ENCODE measurements around the gene VPREB3. TPM values are rescaled to one million over a fixed set of nuclear protein-coding genes. Genes with fewer than 3 reads are reported as not detected.

Gene VPREB3
- polyA plus RNA-seq, 1 of the 3 experiments (the other 2 are of a cell fraction) = not detected

DNA sequence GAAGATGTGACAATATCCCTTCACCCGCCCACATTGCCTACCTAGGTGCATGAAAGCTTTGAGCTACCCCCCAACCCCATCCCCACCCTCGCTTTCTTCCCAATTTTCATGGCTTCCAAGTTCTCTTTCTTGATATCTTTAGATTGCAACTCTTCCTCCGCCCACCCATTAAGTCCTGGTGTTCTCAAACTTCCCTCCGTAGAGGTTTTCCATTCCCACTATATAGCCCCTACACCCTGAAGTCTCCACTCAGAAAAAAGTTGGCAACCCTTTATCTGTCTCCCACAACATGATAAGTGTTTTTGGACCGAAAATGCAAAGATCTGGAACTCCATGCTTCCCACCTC is 3.9 kb downstream of the VPREB3 start:
- H2AFZ ChIP-seq (ENCODE audit: low read depth) = peak overlapping the region; percentile 93
- no peaks in the 10 kb centered on the region for H3K9me2 ChIP-seq
- peak overlapping the region; percentile 5 to 40; a peak in 1 of 4 replicates for H3K27ac ChIP-seq (ENCODE audit: low read depth in 2 of 2, low read length in 1 of 2)
- H3K79me2 ChIP-seq (ENCODE audit: insufficient read depth) = peaks cover 34% of the 10 kb centered on the region
- no peaks in the 10 kb centered on the region for H4K20me1 ChIP-seq (ENCODE audit: insufficient read depth)
- H3K27me3 ChIP-seq (ENCODE audit: insufficient read depth) = no peaks in the 10 kb centered on the region
- H3F3A ChIP-seq (replicated peaks; ENCODE audit: insufficient read depth) = no peaks in the 10 kb centered on the region
- TF ChIP-seq YY1 (IDR thresholded peaks at IDR 0.05; ENCODE audit: low read depth) (no peak), RAD21 (IDR thresholded peaks at IDR 0.05; ENCODE audit: low read length) (no peak), RCOR1 (IDR thresholded peaks at IDR 0.05; ENCODE audit: low read length) (no peak), NFIC (IDR thresholded peaks at IDR 0.05; ENCODE audit: borderline replicate concordance) (no peak), MXI1 (IDR thresholded peaks at IDR 0.05; ENCODE audit: low read depth, low read length) (no peak), TEAD4 (IDR thresholded peaks at IDR 0.05; ENCODE audit: borderline replicate concordance, insufficient read depth) (no peak), ELF1 (IDR thresholded peaks at IDR 0.05) (no peak)
- TF ChIP-seq, protein P1, sequence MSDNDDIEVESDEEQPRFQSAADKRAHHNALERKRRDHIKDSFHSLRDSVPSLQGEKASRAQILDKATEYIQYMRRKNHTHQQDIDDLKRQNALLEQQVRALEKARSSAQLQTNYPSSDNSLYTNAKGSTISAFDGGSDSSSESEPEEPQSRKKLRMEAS (IDR thresholded peaks at IDR 0.05; ENCODE audit: low read depth) = no peak
- TF ChIP-seq, protein P2, sequence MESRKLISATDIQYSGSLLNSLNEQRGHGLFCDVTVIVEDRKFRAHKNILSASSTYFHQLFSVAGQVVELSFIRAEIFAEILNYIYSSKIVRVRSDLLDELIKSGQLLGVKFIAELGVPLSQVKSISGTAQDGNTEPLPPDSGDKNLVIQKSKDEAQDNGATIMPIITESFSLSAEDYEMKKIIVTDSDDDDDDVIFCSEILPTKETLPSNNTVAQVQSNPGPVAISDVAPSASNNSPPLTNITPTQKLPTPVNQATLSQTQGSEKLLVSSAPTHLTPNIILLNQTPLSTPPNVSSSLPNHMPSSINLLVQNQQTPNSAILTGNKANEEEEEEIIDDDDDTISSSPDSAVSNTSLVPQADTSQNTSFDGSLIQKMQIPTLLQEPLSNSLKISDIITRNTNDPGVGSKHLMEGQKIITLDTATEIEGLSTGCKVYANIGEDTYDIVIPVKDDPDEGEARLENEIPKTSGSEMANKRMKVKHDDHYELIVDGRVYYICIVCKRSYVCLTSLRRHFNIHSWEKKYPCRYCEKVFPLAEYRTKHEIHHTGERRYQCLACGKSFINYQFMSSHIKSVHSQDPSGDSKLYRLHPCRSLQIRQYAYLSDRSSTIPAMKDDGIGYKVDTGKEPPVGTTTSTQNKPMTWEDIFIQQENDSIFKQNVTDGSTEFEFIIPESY (IDR thresholded peaks at IDR 0.05; ENCODE audit: borderline replicate concordance, low read depth) = no peak
- TF ChIP-seq, protein P3, sequence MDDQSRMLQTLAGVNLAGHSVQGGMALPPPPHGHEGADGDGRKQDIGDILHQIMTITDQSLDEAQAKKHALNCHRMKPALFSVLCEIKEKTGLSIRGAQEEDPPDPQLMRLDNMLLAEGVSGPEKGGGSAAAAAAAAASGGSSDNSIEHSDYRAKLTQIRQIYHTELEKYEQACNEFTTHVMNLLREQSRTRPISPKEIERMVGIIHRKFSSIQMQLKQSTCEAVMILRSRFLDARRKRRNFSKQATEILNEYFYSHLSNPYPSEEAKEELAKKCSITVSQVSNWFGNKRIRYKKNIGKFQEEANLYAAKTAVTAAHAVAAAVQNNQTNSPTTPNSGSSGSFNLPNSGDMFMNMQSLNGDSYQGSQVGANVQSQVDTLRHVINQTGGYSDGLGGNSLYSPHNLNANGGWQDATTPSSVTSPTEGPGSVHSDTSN (IDR thresholded peaks at IDR 0.05) = no peak
- WGBS (ENCODE audit: low lambda C conversion rate) = 28% methylated on average over 5 of the region's 5 CpGs
- H3K4me1 ChIP-seq (ENCODE audit: control insufficient read depth in 1 of 2, insufficient read depth in 2 of 2, low read depth in 1 of 2, low read length in 1 of 2) = peaks cover 0 to 10% of the 10 kb centered on the region in 2 experiments; a peak in 2 of 4 replicates
- POLR2A ChIA-PET = interaction anchor here (1.0 to 2.3 kb wide), 2 partner anchors 9 to 13 kb away, joined by 4 to 9 read pairs; no protein-coding TSS in a partner anchor
- peak overlapping the region; percentile 84 for H3K4me2 ChIP-seq
- peak overlapping the region; percentile 83 for H3K9ac ChIP-seq
- no peaks in the 10 kb centered on the region for H3K36me3 ChIP-seq (replicated peaks in 1 of 2; ENCODE audit: control insufficient read depth in 1 of 2, insufficient read depth in 2 of 2, low read length in 1 of 2)
- CTCF ChIA-PET = interaction anchor here (1.2 to 1.6 kb wide), 2 partner anchors 9 to 144 kb away, joined by 3 to 4 read pairs; partner anchors contain the start of gene MIF
- no peaks in the 10 kb centered on the region for H3K9me3 ChIP-seq
- no peak for DNase-seq
- peak overlapping the region; percentile 78 to 81 for H3K4me3 ChIP-seq (ENCODE audit: low read depth in 2 of 2, low read length in 1 of 2)

DNA sequence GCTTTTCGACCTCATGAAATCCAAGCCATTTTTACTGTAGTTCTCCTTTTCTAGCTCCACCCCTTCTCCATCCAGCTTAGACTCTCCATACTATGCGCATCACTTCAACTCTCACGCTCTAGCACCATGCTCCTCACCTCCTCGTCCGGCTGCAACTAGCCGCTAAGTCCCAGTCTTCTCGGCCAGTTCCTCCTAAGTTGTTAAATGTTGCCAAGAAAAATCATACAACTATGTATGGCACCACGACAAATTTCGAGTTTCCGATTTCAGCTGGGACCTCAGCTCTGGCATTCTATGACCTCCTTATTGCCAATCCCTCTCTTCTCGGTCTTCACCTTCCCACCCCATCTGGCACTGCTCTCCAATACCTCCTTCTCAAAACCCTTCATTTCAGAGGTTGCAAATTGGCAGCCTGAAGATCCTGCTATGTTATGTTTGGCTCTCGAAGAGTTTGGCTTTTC is 4.4 kb downstream of the VPREB3 start:
- no peaks in the 10 kb centered on the region for H3K27me3 ChIP-seq (ENCODE audit: insufficient read depth)
- no peak for DNase-seq
- peaks cover 0 to 10% of the 10 kb centered on the region in 2 experiments; a peak in 2 of 4 replicates for H3K4me1 ChIP-seq (ENCODE audit: control insufficient read depth in 1 of 2, insufficient read depth in 2 of 2, low read depth in 1 of 2, low read length in 1 of 2)
- H3K79me2 ChIP-seq (ENCODE audit: insufficient read depth) = peaks cover 34% of the 10 kb centered on the region
- H3K4me2 ChIP-seq = peak overlapping the region; percentile 84
- peaks cover 0 to 2% of the 10 kb centered on the region in 2 experiments for H3K36me3 ChIP-seq (replicated peaks in 1 of 2; ENCODE audit: control insufficient read depth in 1 of 2, insufficient read depth in 2 of 2, low read length in 1 of 2)
- H3K27ac ChIP-seq (ENCODE audit: low read depth in 2 of 2, low read length in 1 of 2) = no peak overlapping the region
- no peaks in the 10 kb centered on the region for H3K9me3 ChIP-seq
- WGBS (ENCODE audit: low lambda C conversion rate) = 94% methylated on average over 12 of the region's 12 CpGs
- peak overlapping the region; percentile 78 to 81 for H3K4me3 ChIP-seq (ENCODE audit: low read depth in 2 of 2, low read length in 1 of 2)
- no peak overlapping the region; the same call in 1 of the 2 replicates for H2AFZ ChIP-seq (ENCODE audit: low read depth)
- H3K9ac ChIP-seq = no peak overlapping the region
- CTCF ChIA-PET = interaction anchor here (1.2 to 1.6 kb wide), 2 partner anchors 8 to 145 kb away, joined by 3 to 4 read pairs; partner anchors contain the start of gene MIF
- POLR2A ChIA-PET = interaction anchor here (0.6 to 2.3 kb wide), 2 partner anchors 12 to 16 kb away, joined by 3 to 9 read pairs; no protein-coding TSS in a partner anchor
- H3K9me2 ChIP-seq = no peaks in the 10 kb centered on the region
- H4K20me1 ChIP-seq (ENCODE audit: insufficient read depth) = no peaks in the 10 kb centered on the region
- no peaks in the 10 kb centered on the region for H3F3A ChIP-seq (replicated peaks; ENCODE audit: insufficient read depth)
- TF ChIP-seq, protein P4, sequence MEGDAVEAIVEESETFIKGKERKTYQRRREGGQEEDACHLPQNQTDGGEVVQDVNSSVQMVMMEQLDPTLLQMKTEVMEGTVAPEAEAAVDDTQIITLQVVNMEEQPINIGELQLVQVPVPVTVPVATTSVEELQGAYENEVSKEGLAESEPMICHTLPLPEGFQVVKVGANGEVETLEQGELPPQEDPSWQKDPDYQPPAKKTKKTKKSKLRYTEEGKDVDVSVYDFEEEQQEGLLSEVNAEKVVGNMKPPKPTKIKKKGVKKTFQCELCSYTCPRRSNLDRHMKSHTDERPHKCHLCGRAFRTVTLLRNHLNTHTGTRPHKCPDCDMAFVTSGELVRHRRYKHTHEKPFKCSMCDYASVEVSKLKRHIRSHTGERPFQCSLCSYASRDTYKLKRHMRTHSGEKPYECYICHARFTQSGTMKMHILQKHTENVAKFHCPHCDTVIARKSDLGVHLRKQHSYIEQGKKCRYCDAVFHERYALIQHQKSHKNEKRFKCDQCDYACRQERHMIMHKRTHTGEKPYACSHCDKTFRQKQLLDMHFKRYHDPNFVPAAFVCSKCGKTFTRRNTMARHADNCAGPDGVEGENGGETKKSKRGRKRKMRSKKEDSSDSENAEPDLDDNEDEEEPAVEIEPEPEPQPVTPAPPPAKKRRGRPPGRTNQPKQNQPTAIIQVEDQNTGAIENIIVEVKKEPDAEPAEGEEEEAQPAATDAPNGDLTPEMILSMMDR (IDR thresholded peaks at IDR 0.05) = no peak
- TF ChIP-seq YY1 (IDR thresholded peaks at IDR 0.05; ENCODE audit: low read depth) (no peak), NFIC (IDR thresholded peaks at IDR 0.05; ENCODE audit: borderline replicate concordance) (no peak), TEAD4 (IDR thresholded peaks at IDR 0.05; ENCODE audit: borderline replicate concordance, insufficient read depth) (no peak), FOXJ3 (CRISPR knock-in tag; IDR thresholded peaks at IDR 0.05) (no peak), GABPA (IDR thresholded peaks at IDR 0.05; ENCODE audit: low read depth) (no peak), TCF12 (IDR thresholded peaks at IDR 0.05) (no peak), TAF1 (IDR thresholded peaks at IDR 0.05; ENCODE audit: borderline replicate concordance, low read depth, low read length) (no peak), GATA2 (CRISPR knock-in tag; IDR thresholded peaks at IDR 0.05) (no peak), MXI1 (IDR thresholded peaks at IDR 0.05; ENCODE audit: low read depth, low read length) (no peak)
- TF ChIP-seq, protein P1 (IDR thresholded peaks at IDR 0.05; ENCODE audit: low read depth) = no peak
- TF ChIP-seq, protein P2 (IDR thresholded peaks at IDR 0.05; ENCODE audit: borderline replicate concordance, low read depth) = no peak
- TF ChIP-seq, protein P5, sequence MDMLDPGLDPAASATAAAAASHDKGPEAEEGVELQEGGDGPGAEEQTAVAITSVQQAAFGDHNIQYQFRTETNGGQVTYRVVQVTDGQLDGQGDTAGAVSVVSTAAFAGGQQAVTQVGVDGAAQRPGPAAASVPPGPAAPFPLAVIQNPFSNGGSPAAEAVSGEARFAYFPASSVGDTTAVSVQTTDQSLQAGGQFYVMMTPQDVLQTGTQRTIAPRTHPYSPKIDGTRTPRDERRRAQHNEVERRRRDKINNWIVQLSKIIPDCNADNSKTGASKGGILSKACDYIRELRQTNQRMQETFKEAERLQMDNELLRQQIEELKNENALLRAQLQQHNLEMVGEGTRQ (IDR thresholded peaks at IDR 0.05; ENCODE audit: borderline replicate concordance, low read depth, low read length) = no peak
